Posterior vena cava (tissue), 2 donors: ENCODE data around the gene TEX264. TPM values are rescaled to one million over a fixed set of nuclear protein-coding genes. Genes with fewer than 3 reads are reported as not detected.

ENCODE experiments used
- DNase-seq: peaks from one replicate; pipeline ENCODE4 v3.0.0-alpha.2; 2020; ENCODE audit warnings: low spot score
- intact Hi-C, 2 donors: fragments of 100-400 bp; cut with DNase I; formaldehyde crosslinking; loops; one replicate each; pipeline versions ENCODE4 v1.14.1 to v1.14.2; 2022 to 2023
- total RNA-seq, 2 donors: library from RNA; stranded (reverse); fragmentation: NEBNext Ultra II Directional; extraction: Animal tissue kit (Norgen Biotek cat#: 25700); gene quantifications; one replicate each; pipeline ENCODE4 v1.2.1, GENCODE V29; 2021
- donor health status: DM: yes; HTN: yes; CAD: no.
- donor health status: DM: yes; HTN: yes; CAD: no.

TEX264 gene
- total RNA-seq, 2 donors from 2014 or later = 17.8 to 24.8 TPM

DNA sequence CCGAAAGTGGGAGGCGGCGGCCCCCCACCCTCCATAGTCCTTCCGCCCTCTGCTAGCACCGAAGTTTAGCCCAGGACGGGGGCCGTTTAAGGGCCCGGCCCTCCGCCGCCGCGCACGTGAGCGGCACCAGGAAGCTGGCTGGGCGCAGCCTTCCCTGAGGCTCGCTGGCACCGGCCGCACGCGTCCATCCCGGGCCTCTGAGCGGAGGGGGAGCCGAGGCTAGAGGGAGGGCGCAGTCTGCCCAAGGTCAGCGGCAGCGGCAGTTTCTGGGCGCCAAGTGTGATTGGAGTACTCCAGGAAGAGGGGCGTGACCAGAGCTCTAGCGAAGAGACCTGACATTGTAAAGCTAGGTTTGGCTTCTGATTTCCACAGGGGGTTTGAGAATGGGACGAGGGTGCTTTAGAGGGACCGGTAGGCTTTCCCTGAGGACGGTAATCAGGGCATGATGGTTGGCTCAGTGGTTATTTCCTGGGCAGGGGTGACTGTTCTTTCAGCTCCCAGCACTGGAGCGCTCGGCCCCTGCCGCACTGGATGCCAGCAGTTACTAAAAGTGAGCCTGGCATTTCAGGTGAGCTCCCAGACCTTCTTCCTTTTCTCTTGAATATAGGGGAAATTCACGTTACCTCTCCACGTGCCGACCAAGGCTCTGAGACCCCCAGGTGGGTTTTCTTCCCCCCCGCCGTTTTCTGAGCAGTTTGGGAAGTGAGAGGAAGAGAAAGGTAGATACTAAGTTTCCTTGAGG lies 853 bp downstream of the TEX264 start:
- DNase-seq = peak; percentile 89
- intact Hi-C loops = no loop called here

DNA sequence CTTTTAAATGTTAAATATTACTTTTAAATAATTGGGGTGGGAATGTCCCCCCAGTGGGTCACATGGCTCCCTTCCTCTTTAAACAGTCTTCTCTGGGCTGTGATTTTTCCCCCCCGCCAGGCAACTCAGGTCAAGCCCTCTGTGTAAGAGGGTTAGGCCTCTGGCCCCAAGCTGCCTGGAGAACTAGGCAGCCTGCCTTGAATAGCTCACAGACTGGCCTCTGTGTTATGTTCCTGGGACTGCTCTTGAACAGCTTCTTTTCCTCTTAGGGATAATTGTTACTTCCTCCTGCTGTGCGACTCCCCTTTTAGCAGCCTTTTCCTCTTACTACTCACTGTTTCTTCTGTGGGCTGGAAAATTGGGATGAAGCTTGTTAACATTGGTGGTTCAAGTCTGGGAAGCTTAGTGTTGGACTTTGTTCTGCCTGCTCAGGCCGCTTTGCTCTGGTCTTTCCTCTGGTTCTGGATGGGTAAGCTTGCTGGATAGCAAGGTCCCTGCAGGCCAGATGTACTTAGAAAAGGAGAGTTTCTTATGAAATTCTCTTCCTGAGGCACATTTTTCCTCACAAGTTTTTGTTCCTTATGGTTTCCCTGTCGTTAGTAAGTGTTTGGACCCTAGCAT lies 2.2 kb downstream of the TEX264 start:
- DNase-seq = no peak
- intact Hi-C loops = no loop called here

DNA sequence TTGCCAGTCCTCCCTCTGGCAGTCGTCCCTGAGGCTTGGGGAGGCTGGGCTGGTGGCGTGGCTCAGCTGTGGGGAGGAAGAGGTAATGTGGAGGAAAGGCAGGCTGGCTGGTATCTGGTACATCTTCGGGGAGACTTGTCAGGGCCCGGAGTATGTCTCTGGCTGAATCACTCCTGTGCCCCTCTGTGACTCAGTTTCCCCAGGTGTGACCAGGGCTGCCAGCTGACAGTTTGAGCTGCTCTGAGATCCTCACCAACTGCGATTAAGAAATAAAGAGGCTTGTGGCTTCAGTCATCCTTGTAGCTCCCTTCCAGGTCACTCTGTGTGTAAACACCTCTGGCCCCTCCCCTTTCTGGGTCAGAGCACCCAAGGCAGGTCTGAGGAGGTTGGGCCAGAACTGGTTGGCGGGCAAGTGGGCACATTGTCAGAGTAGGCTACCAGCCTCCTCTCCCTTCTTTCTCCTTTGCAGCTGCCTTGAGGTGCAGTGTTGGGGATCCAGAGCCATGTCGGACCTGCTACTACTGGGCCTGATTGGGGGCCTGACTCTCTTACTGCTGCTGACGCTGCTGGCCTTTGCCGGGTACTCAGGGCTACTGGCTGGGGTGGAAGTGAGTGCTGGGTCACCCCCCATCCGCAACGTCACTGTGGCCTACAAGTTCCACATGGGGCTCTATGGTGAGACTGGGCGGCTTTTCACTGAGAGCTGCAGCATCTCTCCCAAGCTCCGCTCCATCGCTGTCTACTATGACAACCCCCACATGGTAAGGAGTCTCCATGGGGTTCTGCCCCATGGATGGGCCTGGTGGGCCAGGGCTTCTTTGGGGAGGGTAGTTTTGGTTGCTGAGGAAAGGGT lies 3.0 kb downstream of the TEX264 start:
- DNase-seq = no peak
- intact Hi-C loops = no loop called here

DNA sequence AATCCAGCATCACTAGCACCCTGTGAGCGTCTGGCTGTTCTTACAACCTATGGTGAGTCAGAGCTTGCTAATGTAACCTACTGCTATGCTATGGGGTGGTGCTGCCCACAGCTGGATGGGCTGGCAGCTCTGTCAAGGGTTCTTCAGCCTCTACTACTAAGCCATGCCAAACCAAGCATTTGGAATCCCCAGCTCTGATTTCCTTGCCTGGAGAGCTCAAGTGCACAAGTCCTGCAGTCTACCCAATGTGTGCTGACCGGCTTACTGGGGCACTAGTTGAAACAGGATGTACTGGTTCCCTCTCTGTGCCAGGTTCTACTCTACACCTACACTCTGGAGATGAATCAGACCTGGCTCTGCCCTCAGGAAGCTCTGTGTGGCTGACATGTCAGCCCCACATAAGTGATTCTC lies 4.2 kb downstream of the TEX264 start:
- DNase-seq = no peak
- intact Hi-C loops = no loop called here

DNA sequence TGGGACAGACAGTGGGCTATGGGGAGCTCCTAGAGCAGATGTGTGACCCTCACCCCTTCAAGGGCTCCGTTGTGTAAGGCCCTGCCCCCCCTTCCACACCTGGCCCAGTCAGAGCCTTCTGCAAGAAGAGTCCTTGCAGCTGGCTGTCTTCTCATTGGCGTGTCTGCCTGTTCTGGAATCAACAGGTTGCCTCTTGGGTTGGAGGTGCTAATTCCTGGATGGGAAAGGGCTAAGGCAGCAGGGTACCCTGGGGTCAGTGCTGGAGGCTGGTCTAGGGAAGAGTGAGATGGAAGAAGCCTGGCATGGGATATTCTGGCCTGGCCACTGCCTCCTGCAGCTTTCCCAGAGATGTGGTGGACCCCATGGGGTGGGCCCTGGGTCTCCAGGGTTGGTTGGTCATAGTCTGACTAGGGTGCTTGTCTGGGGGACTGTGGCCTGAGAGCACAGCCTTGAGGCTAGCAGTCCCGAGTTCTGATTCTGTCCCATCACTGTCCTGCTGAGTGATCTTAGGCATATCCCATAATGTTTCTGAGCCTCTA lies 5.1 kb downstream of the TEX264 start:
- no peak for DNase-seq
- intact Hi-C loops = no loop called here

DNA sequence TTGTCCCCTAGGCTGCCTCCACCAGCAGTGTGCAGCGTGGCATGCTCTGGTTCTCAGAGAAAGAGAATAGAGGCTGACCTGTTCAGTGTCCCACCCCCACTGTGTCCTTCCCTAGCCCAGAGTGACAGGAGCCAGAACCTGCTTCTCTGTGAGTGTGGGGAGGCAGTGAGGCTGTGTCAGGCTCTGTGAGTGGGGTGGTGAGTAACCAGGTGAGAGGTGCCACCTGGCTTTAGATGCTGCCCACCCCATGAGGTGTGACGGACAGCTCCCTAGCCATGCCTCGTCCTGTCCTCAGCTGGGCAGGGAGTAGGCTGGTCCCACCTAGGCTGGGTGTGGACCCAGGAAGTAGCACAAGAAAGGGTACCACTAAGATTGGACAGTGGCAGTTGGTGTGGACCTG lies 6.3 kb downstream of the TEX264 start:
- intact Hi-C loops = no loop called here
- no peak for DNase-seq

DNA sequence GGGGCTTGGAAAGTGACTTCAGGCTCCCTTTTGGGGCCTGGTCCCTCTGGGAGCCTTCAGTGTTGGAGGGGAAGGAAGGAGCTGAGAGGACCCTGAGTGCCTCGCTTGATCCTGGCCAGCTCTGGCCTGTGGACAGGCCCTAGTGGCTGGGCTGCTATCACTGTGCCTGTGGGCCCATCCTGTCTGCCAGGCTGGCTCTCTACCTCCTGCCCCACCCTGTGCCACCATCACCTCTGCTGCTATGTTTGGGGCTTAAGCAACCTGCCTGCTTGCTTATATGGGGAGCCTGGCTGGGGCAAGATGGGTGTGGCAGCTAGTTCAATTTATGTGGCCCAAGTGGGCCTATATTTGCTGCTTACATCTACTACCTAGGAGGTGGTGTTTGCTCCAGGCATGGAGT lies 7.1 kb downstream of the TEX264 start:
- intact Hi-C loops = no loop called here
- DNase-seq = no peak

DNA sequence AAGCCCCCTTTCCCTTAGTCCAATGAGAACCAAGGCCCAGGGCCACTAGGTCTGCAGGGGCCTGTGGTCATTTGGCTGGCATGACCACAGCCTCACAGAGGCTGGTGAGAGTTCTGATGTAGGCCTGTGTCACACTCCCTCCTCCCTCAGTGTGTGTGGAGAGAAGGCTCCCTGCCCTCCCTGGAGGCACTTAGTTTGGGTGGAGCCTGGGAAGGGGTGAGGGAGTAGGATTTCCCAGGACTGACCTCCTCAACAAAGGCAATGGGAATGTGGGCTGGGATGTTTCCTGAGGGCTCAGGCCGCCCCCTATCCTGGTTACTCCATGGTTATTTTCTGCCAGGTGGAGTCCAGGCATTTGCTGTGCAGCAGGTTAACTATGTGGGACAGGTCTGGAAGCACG lies 7.6 kb downstream of the TEX264 start:
- intact Hi-C loops = no loop called here
- no peak for DNase-seq

DNA sequence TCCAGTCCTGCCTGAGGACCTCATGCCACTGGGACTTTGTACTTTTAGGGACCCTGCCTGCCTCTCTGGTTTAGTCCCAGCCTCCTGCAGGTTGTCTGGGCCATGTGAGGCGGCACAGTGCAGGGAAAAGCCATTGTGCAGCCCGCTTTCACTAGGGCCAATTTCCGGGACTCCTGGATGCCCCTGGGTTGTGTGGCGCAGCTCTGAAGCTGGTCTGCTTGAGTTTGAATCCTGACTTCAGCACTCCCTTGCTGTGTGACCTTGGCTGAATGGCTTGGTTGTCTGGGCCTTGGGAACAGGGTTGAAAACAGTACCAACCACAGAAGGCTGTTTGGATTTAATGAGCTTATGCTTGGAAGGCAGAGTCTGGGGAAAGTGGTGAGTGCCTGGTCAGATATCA lies 8.3 kb downstream of the TEX264 start:
- intact Hi-C loops = no loop called here
- no peak for DNase-seq

DNA sequence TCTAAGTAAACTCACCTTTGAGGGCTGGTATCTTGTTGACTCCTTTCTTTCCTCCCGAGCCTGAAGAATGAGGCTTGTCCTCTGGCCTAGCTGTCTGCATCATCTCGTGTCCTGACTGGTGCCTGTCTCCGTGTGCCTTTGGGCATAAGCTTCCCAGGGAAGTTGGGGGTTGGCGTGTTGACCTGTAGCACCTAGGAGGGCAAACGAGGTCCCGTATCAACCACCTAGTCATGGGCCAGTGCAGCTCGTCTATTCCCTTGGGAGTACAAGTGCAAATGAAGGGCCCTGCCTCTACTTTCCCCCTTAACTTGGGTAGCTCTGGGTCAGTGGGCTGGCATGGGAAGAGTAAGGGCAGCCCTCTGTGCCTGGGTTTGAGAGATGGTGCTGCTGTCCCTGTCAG lies 8.7 kb downstream of the TEX264 start:
- intact Hi-C loops = loop anchor here in 1 of 2 donors (5.0 kb wide), 1 partner anchor 177 kb away; the partner anchor contains the start of gene DCAF1
- no peak for DNase-seq

DNA sequence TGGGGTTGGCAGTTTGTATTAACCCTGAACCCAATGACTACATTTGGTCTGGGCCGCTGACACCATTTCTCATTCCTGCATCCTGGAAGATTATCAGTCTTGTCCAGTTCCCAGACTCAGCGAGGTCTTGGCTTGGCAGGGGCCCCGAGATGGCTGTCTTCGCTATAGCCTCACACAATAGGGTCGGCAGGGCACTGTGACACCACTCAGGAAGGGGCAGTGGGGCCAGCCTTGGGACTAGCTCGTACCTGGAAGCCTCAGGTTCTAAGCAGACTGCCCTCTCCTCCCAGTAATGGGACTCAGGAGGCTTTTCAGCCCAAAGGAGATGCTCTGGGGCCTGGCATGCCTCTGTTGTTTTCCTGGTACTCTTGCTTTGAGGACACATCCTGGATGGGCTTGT lies 9.1 kb downstream of the TEX264 start:
- intact Hi-C loops = loop anchor here in 1 of 2 donors (5.0 kb wide), 1 partner anchor 178 kb away; the partner anchor contains the start of gene DCAF1

DNA sequence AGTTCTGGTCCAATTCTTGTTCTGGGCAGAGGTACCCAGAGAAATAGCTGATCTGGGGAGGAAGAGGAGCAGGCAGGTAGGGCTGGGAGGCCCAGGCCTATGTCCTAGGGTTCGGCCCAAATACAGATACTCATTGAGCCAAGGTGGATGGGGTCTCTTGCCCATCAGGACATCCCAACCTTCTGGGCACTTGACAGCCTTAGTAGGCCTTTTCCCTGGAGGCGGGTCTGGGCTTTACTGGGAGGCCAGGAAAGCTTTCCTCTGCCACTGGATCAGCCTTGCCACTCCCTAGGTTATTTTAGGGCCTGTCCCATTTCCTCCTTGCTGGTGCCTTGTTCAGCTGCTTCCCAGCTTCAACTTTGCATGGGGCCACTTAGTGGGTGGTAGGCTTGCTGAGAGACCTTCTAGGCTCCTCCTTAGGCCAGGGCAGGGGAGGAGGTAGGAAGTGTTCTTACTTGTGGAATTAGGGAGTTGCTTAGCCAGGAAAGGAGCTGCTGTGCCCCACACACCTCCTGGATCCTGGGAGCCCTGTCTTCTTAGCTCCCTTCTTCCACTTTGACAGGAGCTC lies 9.7 kb downstream of the TEX264 start:
- peak; percentile 64 for DNase-seq
- intact Hi-C loops = loop anchor here in 1 of 2 donors (5.0 kb wide), 1 partner anchor 178 kb away; the partner anchor contains the start of gene DCAF1

More for the DNA sequence above, 9.1 kb downstream of the TEX264 start:
- peak; percentile 61 for DNase-seq

DNA sequence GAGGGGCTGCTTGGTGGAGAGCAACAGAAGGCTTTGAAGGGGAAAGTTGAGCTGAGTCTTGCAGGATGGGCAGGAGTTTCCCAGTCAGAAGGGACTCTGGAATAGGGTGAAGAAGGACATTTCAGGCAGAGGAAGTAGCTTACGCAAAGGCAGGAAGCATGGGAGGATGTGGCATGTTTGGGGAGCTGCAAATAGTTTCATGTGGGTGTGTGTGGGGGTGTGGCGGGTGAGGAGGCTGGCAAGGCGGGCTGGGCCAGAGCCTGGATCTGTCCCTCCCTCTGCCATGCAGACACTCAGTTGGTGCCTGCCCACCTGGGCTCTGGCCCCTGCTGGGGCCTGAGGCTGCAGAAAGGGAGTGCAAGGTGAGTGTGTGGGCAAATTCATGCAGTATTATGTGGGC lies 10.4 kb downstream of the TEX264 start:
- intact Hi-C loops = loop anchor here in 1 of 2 donors (5.0 kb wide), 1 partner anchor 179 kb away; the partner anchor contains the start of gene DCAF1
- DNase-seq = no peak

DNA sequence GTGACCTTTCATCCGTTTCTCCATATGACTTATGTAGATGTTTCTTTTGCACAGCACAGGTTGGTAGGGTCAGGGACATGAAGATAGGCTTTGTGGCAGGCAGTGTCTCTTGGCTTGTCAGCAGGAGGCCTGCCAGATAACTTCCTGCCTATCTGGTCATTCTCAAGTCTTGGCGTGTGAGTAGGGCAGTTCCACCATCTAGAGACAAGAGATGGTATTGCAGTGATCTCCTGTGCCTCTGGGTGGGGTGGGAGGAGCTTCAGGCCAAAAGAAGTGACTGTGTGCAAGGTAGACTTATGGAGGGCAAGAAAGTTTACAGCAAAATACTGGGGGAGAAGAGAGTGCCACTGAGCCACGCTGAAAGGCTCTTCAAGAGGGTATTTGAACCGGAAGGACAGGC lies 11.0 kb downstream of the TEX264 start:
- no peak for DNase-seq
- intact Hi-C loops = loop anchor here in 1 of 2 donors (5.0 kb wide), 1 partner anchor 180 kb away; the partner anchor contains the start of gene DCAF1

DNA sequence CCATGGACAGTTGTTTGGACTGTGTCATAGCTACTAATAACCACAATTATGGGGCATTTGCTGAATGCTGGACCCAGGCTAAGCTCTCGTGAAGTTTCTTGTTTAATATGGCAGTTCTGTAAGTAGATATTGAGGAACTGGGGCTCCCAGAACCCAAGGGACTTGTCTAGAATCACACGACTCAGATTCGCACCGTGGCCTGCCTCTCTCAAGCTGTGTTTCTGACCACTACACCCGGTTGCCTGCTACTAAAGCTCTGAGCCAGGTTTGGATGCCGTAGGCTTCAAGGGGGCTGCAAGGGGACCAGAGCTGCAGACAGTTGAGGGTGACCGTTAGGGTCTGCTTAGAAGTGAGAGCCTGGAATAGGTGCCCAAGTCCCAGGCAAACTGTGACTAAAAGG lies 11.5 kb downstream of the TEX264 start:
- intact Hi-C loops = loop anchor here in 1 of 2 donors (5.0 kb wide), 1 partner anchor 180 kb away; the partner anchor contains the start of gene DCAF1

DNA sequence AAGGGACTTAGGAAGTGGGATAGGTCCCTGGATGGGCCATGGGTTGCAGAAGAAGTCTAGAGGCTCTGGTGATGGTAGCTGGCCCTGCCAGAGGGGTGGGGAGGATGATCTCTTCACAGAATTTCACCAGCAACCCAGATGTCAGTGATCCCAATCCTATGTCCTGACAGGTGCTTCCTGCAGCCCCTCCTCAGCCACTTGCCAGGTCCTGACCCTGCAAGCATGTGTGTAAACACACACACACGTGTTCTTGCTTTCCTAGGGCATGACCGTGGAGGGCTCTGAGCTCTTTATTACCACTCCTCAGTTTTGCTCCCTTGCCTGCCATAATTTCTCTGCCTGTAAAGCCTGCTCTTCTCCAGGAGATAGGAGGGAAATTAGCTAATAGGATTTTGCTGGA lies 12.5 kb downstream of the TEX264 start:
- intact Hi-C loops = loop anchor here in 1 of 2 donors (5.0 kb wide), 1 partner anchor 181 kb away; the partner anchor contains the start of gene DCAF1
- DNase-seq = no peak

More for the DNA sequence above, 11.5 kb downstream of the TEX264 start:
- no peak for DNase-seq

DNA sequence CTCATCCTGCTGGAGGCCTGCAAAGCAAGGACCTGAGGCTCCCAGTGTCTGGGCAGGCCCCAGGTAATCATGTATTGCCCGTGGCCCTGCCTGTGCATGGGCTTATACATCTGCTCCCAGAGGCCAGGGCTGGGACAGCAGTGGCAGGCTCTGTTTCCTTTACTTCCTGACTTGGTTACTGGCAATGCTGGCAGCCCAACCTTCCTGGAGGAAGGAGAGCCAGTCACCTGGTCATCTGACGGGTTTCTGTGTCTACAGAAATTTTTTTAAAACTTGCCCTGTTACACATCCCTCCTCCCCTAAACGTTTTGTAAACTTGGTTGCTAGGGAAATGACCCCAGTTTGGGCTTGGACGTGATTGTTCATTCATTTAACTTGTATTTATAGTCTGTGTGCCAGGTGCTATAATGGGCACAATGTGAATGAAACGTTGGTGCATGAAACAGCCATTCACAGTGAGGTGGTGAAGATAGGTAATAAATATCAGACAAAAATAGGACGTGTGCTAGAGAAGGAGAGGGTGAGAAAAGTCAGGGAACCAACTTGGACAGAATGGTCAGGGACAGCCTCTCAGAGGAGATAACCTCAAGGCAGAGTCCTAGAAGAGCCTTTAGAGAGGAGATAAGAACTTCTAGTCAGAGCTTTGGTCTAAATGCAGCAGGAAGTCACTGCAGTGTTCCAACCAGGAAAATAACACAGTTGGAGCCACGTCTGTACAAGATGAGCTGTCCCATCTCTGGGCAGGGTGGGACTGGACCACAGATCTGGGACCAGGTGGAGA lies 14.1 kb downstream of the TEX264 start:
- intact Hi-C loops = loop anchor here in 1 of 2 donors (5.0 kb wide), 1 partner anchor 183 kb away; the partner anchor contains the start of gene DCAF1
- DNase-seq = no peak

DNA sequence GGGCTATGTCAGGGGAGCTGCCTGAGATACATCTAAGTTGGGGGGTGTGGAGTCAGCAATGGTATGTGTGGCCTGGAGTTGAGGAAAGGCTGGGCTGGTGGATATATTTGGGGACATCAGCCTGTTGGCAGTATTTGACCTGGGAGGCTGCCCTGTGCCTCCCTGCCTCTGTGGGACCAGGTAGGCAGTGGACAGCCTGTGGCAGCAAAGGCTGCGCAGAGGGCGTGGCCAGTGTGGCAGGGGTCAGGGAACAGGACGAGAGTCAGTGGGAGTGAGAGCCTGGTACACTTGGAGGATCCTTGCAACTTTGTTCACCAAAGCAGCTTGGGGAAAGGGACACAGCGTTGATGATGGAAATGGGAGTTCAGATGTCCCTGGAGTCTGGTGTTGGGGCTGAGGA lies 15.0 kb downstream of the TEX264 start:
- no peak for DNase-seq
- intact Hi-C loops = no loop called here
